WTC11 (cell line): ENCODE results near the gene POU2F1. TPM values are rescaled to one million over a fixed set of nuclear protein-coding genes. Genes with fewer than 3 reads are reported as not detected.

Source experiments
- ATAC-seq: fragments of 200-7000 bp; cut with Tn5 transposase; 2 replicates; pipeline ENCODE4 v1.10.0; 2021; ENCODE audit warnings: mild to moderate bottlenecking, moderate library complexity
- CTCF ChIA-PET: fragments of 300-600 bp; sonication (Branson Sonifier 250); formaldehyde crosslinking; loops from one replicate; lab custom pipeline; 2021; ENCODE audit warnings: antibody characterized with exemption; lab: Charles Lee
- POLR2A ChIA-PET: fragments of 350-600 bp; sonication (Branson Sonifier 250); formaldehyde crosslinking; loops from one replicate; lab custom pipeline; 2021; ENCODE audit warnings: antibody characterized with exemption; lab: Charles Lee
- DNase-seq: peaks from one replicate; pipeline ENCODE4 v3.0.0; 2021; ENCODE audit warnings: low spot score
- H3K27ac Mint-ChIP-seq: 2 replicates; pipeline ENCODE4 v1.8.0; 2021; ENCODE audit warnings: mixed read lengths
- H3K27me3 Mint-ChIP-seq: 2 replicates; pipeline ENCODE4 v1.8.0; 2021; ENCODE audit warnings: low read depth, mild to moderate bottlenecking, moderate library complexity, mixed read lengths
- H3K36me3 Mint-ChIP-seq: 2 replicates; pipeline ENCODE4 v1.8.0; 2021; ENCODE audit warnings: mixed read lengths
- H3K4me1 Mint-ChIP-seq: 2 replicates; pipeline ENCODE4 v1.8.0; 2022; ENCODE audit warnings: mixed read lengths
- H3K4me3 Mint-ChIP-seq: 2 replicates; pipeline ENCODE4 v1.8.0; 2021; ENCODE audit warnings: mild to moderate bottlenecking, moderate library complexity, mixed read lengths
- H3K9me3 Mint-ChIP-seq: 2 replicates; pipeline ENCODE4 v1.8.0; 2021; ENCODE audit warnings: mixed read lengths
- ELF4 ChIP-seq: sonication (generic); formaldehyde crosslinking; IDR thresholded peaks from 2 replicates; pipeline ENCODE4 v1.8.1; 2022; ENCODE audit warnings: low read depth, mild to moderate bottlenecking, moderate library complexity, missing genetic modification reagents
- ETV6 ChIP-seq: sonication (generic); formaldehyde crosslinking; IDR thresholded peaks from 2 replicates; pipeline ENCODE4 v1.8.1; 2022; ENCODE audit warnings: mild to moderate bottlenecking, missing genetic modification reagents
- GABPB1 ChIP-seq: sonication (generic); formaldehyde crosslinking; IDR thresholded peaks from 2 replicates; pipeline ENCODE4 v1.8.1; 2023; ENCODE audit warnings: mild to moderate bottlenecking, missing genetic modification reagents
- HMGA2 ChIP-seq: fragments of 250-450 bp; sonication (Bioruptor Pico); IDR thresholded peaks from 2 replicates; pipeline ENCODE4 v1.4.0; 2021; ENCODE audit warnings: mild to moderate bottlenecking, moderate library complexity
- JUN ChIP-seq: sonication (generic); formaldehyde crosslinking; IDR thresholded peaks from 2 replicates; pipeline ENCODE4 v1.8.0; 2023; ENCODE audit warnings: mild to moderate bottlenecking, missing genetic modification reagents
- MXD4 ChIP-seq: fragments of 250-450 bp; sonication (Bioruptor Pico); IDR thresholded peaks from 2 replicates; pipeline ENCODE4 v1.8.0; 2021; ENCODE audit warnings: mild to moderate bottlenecking, moderate library complexity, borderline replicate concordance
- NFE2L1 ChIP-seq: sonication (generic); formaldehyde crosslinking; IDR thresholded peaks from 2 replicates; pipeline ENCODE4 v1.8.1; 2023; ENCODE audit warnings: missing genetic modification reagents
- SP1 ChIP-seq: sonication (generic); formaldehyde crosslinking; conservative IDR thresholded peaks from 2 replicates; pipeline ENCODE4 v1.8.1; 2022; ENCODE audit warnings: missing genetic modification reagents
- TEAD1 ChIP-seq: sonication (generic); formaldehyde crosslinking; IDR thresholded peaks from 2 replicates; pipeline ENCODE4 v1.8.0; 2022; ENCODE audit warnings: mild to moderate bottlenecking, missing genetic modification reagents
- ZNF121 ChIP-seq: sonication (generic); formaldehyde crosslinking; IDR thresholded peaks from 2 replicates; pipeline ENCODE4 v1.8.0; 2023; ENCODE audit warnings: missing genetic modification reagents
- ZNF232 ChIP-seq: sonication (generic); formaldehyde crosslinking; IDR thresholded peaks from 2 replicates; pipeline ENCODE4 v1.8.0; 2022; ENCODE audit warnings: mild to moderate bottlenecking, missing genetic modification reagents
- ZNF263 ChIP-seq: sonication (generic); formaldehyde crosslinking; IDR thresholded peaks from 2 replicates; pipeline ENCODE4 v1.8.1; 2022; ENCODE audit warnings: low read depth, mild to moderate bottlenecking, moderate library complexity, missing genetic modification reagents
- ZNF671 ChIP-seq: fragments of 250-450 bp; sonication (Bioruptor Pico); IDR thresholded peaks from 2 replicates; pipeline ENCODE4 v1.8.0; 2021; ENCODE audit warnings: mild to moderate bottlenecking
- total RNA-seq: library from RNA; stranded (reverse); gene quantifications from 3 replicates; pipeline ENCODE4 v1.2.3, GENCODE V29; 2021
- TF ChIP-seq, protein P1 (sequence below): sonication (generic); formaldehyde crosslinking; IDR thresholded peaks from 2 replicates; pipeline ENCODE4 v1.8.1; 2022; ENCODE audit warnings: mild to moderate bottlenecking, missing genetic modification reagents, moderate library complexity, borderline replicate concordance
- TF ChIP-seq, protein P2 (sequence below): sonication (generic); formaldehyde crosslinking; IDR thresholded peaks from 2 replicates; pipeline ENCODE4 v1.8.0; 2022; ENCODE audit warnings: mild to moderate bottlenecking, missing genetic modification reagents
- TF ChIP-seq, protein P3 (sequence below): sonication (generic); formaldehyde crosslinking; IDR thresholded peaks from 2 replicates; pipeline ENCODE4 v1.8.1; 2023; ENCODE audit warnings: mild to moderate bottlenecking, missing genetic modification reagents, moderate library complexity
- TF ChIP-seq, protein P4 (sequence below): sonication (generic); formaldehyde crosslinking; IDR thresholded peaks from 2 replicates; pipeline ENCODE4 v1.8.0; 2023; ENCODE audit warnings: mild to moderate bottlenecking, missing genetic modification reagents
- TF ChIP-seq, protein P5 (sequence below): fragments of 250-450 bp; sonication (Bioruptor Pico); IDR thresholded peaks from 2 replicates; pipeline ENCODE4 v1.9.0; 2021; ENCODE audit warnings: mild to moderate bottlenecking
- TF ChIP-seq, protein P6 (sequence below): sonication (generic); formaldehyde crosslinking; IDR thresholded peaks from 2 replicates; pipeline ENCODE4 v1.8.1; 2023; ENCODE audit warnings: mild to moderate bottlenecking, missing genetic modification reagents
- TF ChIP-seq, protein P7 (sequence below): sonication (generic); formaldehyde crosslinking; IDR thresholded peaks from 2 replicates; pipeline ENCODE4 v1.8.1; 2022; ENCODE audit warnings: missing genetic modification reagents, borderline replicate concordance
- TF ChIP-seq, protein P8 (sequence below): fragments of 250-450 bp; sonication (Bioruptor Pico); IDR thresholded peaks from 2 replicates; pipeline ENCODE4 v2.1.2; 2022; ENCODE audit warnings: mild to moderate bottlenecking, moderate library complexity

The POU2F1 gene
- total RNA-seq, 1 experiment from 2014 or later, result 51.3 TPM

DNA sequence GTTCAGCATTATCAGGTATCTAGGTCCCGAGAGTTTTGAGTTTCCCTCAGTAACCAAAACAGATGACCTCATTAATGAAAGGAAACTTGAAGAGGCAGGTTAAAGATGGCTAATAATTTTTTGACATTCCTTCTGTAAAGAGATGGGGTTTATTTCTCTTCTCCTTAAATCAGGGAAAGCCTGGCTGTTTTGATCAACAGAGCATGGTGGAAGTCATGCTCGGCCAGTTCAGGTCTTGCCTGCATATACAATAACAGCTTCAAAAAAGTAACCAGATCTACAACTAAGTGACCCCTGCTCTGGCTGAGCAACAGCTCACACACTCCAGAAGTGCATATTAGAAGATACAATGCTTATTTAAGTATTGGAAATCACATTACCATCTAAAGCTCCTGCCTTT is 36.6 kb upstream of the POU2F1 start (continued):
- TF ChIP-seq, protein P1, sequence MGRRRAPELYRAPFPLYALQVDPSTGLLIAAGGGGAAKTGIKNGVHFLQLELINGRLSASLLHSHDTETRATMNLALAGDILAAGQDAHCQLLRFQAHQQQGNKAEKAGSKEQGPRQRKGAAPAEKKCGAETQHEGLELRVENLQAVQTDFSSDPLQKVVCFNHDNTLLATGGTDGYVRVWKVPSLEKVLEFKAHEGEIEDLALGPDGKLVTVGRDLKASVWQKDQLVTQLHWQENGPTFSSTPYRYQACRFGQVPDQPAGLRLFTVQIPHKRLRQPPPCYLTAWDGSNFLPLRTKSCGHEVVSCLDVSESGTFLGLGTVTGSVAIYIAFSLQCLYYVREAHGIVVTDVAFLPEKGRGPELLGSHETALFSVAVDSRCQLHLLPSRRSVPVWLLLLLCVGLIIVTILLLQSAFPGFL (CRISPR knock-in tag), result no peak
- TF ChIP-seq ETV6 (CRISPR knock-in tag), result no peak
- TF ChIP-seq GABPB1 (CRISPR knock-in tag), result no peak
- TF ChIP-seq, protein P2, sequence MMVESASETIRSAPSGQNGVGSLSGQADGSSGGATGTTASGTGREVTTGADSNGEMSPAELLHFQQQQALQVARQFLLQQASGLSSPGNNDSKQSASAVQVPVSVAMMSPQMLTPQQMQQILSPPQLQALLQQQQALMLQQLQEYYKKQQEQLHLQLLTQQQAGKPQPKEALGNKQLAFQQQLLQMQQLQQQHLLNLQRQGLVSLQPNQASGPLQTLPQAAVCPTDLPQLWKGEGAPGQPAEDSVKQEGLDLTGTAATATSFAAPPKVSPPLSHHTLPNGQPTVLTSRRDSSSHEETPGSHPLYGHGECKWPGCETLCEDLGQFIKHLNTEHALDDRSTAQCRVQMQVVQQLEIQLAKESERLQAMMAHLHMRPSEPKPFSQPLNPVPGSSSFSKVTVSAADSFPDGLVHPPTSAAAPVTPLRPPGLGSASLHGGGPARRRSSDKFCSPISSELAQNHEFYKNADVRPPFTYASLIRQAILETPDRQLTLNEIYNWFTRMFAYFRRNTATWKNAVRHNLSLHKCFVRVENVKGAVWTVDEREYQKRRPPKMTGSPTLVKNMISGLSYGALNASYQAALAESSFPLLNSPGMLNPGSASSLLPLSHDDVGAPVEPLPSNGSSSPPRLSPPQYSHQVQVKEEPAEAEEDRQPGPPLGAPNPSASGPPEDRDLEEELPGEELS (CRISPR knock-in tag), result no peak
- TF ChIP-seq, protein P3, sequence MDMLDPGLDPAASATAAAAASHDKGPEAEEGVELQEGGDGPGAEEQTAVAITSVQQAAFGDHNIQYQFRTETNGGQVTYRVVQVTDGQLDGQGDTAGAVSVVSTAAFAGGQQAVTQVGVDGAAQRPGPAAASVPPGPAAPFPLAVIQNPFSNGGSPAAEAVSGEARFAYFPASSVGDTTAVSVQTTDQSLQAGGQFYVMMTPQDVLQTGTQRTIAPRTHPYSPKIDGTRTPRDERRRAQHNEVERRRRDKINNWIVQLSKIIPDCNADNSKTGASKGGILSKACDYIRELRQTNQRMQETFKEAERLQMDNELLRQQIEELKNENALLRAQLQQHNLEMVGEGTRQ (CRISPR knock-in tag), result no peak
- TF ChIP-seq, protein P4, sequence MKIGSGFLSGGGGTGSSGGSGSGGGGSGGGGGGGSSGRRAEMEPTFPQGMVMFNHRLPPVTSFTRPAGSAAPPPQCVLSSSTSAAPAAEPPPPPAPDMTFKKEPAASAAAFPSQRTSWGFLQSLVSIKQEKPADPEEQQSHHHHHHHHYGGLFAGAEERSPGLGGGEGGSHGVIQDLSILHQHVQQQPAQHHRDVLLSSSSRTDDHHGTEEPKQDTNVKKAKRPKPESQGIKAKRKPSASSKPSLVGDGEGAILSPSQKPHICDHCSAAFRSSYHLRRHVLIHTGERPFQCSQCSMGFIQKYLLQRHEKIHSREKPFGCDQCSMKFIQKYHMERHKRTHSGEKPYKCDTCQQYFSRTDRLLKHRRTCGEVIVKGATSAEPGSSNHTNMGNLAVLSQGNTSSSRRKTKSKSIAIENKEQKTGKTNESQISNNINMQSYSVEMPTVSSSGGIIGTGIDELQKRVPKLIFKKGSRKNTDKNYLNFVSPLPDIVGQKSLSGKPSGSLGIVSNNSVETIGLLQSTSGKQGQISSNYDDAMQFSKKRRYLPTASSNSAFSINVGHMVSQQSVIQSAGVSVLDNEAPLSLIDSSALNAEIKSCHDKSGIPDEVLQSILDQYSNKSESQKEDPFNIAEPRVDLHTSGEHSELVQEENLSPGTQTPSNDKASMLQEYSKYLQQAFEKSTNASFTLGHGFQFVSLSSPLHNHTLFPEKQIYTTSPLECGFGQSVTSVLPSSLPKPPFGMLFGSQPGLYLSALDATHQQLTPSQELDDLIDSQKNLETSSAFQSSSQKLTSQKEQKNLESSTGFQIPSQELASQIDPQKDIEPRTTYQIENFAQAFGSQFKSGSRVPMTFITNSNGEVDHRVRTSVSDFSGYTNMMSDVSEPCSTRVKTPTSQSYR, result no peak

DNA sequence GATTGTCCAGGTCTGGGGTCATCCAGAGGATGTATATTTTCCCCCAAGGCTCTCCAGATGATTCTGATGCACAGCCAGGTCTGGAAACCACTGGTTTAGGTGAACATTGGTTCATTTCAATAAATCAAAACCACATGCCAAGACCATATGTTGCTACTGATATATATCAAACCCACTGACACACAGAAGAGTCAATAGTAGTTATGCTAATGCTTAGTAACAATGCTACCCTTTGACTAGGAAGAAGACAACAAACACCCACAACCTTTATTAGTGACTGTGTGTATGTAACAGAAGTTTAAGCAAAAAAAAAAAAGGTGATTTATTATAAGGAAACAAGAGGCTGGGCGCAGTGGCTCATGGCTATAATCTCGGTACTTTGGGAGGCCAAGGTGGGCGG is 35.6 kb upstream of the POU2F1 start:
- Mint-ChIP-seq H3K27ac (no peak overlapping the region), H3K36me3 (no peaks in the 10 kb centered on the region), H3K9me3 (peaks cover 11% of the 10 kb centered on the region; the same call in 1 of the 2 replicates), H3K4me1 (no peaks in the 10 kb centered on the region), H3K27me3 (no peaks in the 10 kb centered on the region; the same call in none of the 2 replicates), H3K4me3 (no peak overlapping the region)
- ChIA-PET CTCF (no interaction called here), POLR2A (no interaction called here)
- ATAC-seq, result no peak
- DNase-seq, result no peak
- no peak for TF ChIP-seq TEAD1 (CRISPR knock-in tag)
- TF ChIP-seq ELF4, result no peak
- no peak for TF ChIP-seq ZNF232 (CRISPR knock-in tag)
- TF ChIP-seq HMGA2 (CRISPR knock-in tag), result no peak
- TF ChIP-seq JUN (CRISPR knock-in tag), result no peak
- TF ChIP-seq, protein P5, sequence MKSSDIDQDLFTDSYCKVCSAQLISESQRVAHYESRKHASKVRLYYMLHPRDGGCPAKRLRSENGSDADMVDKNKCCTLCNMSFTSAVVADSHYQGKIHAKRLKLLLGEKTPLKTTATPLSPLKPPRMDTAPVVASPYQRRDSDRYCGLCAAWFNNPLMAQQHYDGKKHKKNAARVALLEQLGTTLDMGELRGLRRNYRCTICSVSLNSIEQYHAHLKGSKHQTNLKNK (CRISPR knock-in tag), result no peak
- TF ChIP-seq, protein P2 (CRISPR knock-in tag), result no peak
- TF ChIP-seq, protein P6, sequence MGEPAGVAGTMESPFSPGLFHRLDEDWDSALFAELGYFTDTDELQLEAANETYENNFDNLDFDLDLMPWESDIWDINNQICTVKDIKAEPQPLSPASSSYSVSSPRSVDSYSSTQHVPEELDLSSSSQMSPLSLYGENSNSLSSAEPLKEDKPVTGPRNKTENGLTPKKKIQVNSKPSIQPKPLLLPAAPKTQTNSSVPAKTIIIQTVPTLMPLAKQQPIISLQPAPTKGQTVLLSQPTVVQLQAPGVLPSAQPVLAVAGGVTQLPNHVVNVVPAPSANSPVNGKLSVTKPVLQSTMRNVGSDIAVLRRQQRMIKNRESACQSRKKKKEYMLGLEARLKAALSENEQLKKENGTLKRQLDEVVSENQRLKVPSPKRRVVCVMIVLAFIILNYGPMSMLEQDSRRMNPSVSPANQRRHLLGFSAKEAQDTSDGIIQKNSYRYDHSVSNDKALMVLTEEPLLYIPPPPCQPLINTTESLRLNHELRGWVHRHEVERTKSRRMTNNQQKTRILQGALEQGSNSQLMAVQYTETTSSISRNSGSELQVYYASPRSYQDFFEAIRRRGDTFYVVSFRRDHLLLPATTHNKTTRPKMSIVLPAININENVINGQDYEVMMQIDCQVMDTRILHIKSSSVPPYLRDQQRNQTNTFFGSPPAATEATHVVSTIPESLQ (CRISPR knock-in tag), result no peak
- TF ChIP-seq, protein P7, sequence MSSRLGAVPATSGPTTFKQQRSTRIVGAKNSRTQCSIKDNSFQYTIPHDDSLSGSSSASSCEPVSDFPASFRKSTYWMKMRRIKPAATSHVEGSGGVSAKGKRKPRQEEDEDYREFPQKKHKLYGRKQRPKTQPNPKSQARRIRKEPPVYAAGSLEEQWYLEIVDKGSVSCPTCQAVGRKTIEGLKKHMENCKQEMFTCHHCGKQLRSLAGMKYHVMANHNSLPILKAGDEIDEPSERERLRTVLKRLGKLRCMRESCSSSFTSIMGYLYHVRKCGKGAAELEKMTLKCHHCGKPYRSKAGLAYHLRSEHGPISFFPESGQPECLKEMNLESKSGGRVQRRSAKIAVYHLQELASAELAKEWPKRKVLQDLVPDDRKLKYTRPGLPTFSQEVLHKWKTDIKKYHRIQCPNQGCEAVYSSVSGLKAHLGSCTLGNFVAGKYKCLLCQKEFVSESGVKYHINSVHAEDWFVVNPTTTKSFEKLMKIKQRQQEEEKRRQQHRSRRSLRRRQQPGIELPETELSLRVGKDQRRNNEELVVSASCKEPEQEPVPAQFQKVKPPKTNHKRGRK (CRISPR knock-in tag), result no peak
- no peak for TF ChIP-seq ZNF121 (CRISPR knock-in tag)
- no peak for TF ChIP-seq MXD4 (CRISPR knock-in tag)
- TF ChIP-seq ZNF263 (CRISPR knock-in tag), result no peak
- TF ChIP-seq ZNF671 (CRISPR knock-in tag), result no peak
- TF ChIP-seq, protein P8, sequence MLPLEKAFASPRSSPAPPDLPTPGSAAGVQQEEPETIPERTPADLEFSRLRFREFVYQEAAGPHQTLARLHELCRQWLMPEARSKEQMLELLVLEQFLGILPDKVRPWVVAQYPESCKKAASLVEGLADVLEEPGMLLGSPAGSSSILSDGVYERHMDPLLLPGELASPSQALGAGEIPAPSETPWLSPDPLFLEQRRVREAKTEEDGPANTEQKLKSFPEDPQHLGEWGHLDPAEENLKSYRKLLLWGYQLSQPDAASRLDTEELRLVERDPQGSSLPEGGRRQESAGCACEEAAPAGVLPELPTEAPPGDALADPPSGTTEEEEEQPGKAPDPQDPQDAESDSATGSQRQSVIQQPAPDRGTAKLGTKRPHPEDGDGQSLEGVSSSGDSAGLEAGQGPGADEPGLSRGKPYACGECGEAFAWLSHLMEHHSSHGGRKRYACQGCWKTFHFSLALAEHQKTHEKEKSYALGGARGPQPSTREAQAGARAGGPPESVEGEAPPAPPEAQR (CRISPR knock-in tag), result no peak
- TF ChIP-seq ETV6 (CRISPR knock-in tag), result no peak
- TF ChIP-seq NFE2L1 (CRISPR knock-in tag), result no peak
- TF ChIP-seq GABPB1 (CRISPR knock-in tag), result no peak
- TF ChIP-seq SP1 (CRISPR knock-in tag), result no peak
